Thymus (tissue), 11 donors: ENCODE results near the gene APOL3. TPM values are rescaled to one million over a fixed set of nuclear protein-coding genes. Genes with fewer than 3 reads are reported as not detected.
"Not testable (repeated sequence)": the region's sequence is repeated elsewhere in the genome, so short reads cannot be mapped to it uniquely, and the experiment has no call there.

Experiments
- DNase-seq, 9 donors: peaks; one replicate each; pipeline ENCODE4 v3.0.0-alpha.2; 2013; ENCODE audit warnings: low spot score in 9 of 9, low read depth in 6 of 9, missing footprints in 1 of 9
- H3K27ac ChIP-seq, 2 donors: one replicate each; pipeline ENCODE4 v1.5.1; 2013; ENCODE audit warnings: control low read depth in 1 of 2, low read depth in 1 of 2, low read length in 1 of 2, mild to moderate bottlenecking in 1 of 2, moderate library complexity in 1 of 2
- H3K27me3 ChIP-seq, 2 donors: one replicate each; pipeline ENCODE4 v1.5.1; 2013; ENCODE audit warnings: low read length in 1 of 2; ENCODE audit not compliant: control insufficient read depth in 2 of 2, insufficient read depth in 1 of 2
- H3K36me3 ChIP-seq, 2 donors: one replicate each; pipeline ENCODE4 v1.5.1; 2013; ENCODE audit warnings: low read length in 1 of 2, mild to moderate bottlenecking in 1 of 2, moderate library complexity in 1 of 2; ENCODE audit not compliant: control insufficient read depth in 2 of 2, insufficient read depth in 2 of 2
- H3K4me1 ChIP-seq, 2 donors: one replicate each; pipeline ENCODE4 v1.5.1; 2013; ENCODE audit warnings: low read length in 2 of 2; ENCODE audit not compliant: control insufficient read depth in 2 of 2, insufficient read depth in 2 of 2
- H3K4me3 ChIP-seq, 2 donors: one replicate each; pipeline ENCODE4 v1.5.1; 2013; ENCODE audit warnings: low read length in 2 of 2, control low read depth in 1 of 2, mild to moderate bottlenecking in 1 of 2
- H3K9me3 ChIP-seq, 2 donors: one replicate each; pipeline ENCODE4 v1.5.1; 2013; ENCODE audit warnings: low read length in 1 of 2, mild to moderate bottlenecking in 1 of 2; ENCODE audit not compliant: control insufficient read depth in 2 of 2, insufficient read depth in 1 of 2
- WGBS: extraction: QIAGEN DNeasy Blood & Tissue Kit; methylation state at CpG from one replicate; pipeline ENCODE4 v1.1.7; 2013; 5-methylcytosine and 5-hydroxymethylcytosine counted together
- polyA plus RNA-seq: library from polyadenylated mRNA; stranded (reverse); fragments of 200-250 nt; gene quantifications from one replicate; pipeline ENCODE4 v1.2.3, GENCODE V29; 2013
- total RNA-seq: library from RNA; stranded (reverse); fragments of 120-200 nt; gene quantifications from one replicate; pipeline ENCODE4 v1.2.4, GENCODE V29; 2013
- donor health status: healthy.

Gene APOL3
- total and polyA plus RNA-seq, 2 donors: 35.1 to 42.6 TPM

GRCh38 chr22:36196254-36197064, 35.9 kb upstream of the APOL3 start:
- Histone ChIP-seq H3K36me3 (no peaks in the 10 kb centered on the region), H3K9me3 (no peaks in the 10 kb centered on the region), H3K27me3 (no peaks in the 10 kb centered on the region), H3K4me1 (peaks cover 6 to 16% of the 10 kb centered on the region in 2 donors), H3K27ac (peak overlapping the region in 1 of 2 donors; percentile 41), H3K4me3 (no peak overlapping the region)
- DNase-seq: no peak
- 64% methylated on average over 6 of the region's 6 CpGs for WGBS

- Histone ChIP-seq H3K4me1 (peaks cover 6 to 16% of the 10 kb centered on the region in 2 donors), H3K4me3 (no peak overlapping the region), H3K9me3 (no peaks in the 10 kb centered on the region), H3K36me3 (no peaks in the 10 kb centered on the region), H3K27me3 (no peaks in the 10 kb centered on the region), H3K27ac (no peak overlapping the region)
- peak in 2 of 9 donors; percentile 33 to 41 for DNase-seq
- WGBS: 55% methylated on average over 5 of the region's 5 CpGs
Observed at GRCh38 chr22:36194971-36195370, 34.4 kb upstream of the APOL3 start.

GRCh38 chr22:36194385-36194784, 33.8 kb upstream of the APOL3 start:
- no peaks in the 10 kb centered on the region for H3K27me3 ChIP-seq
- H3K36me3 ChIP-seq: no peaks in the 10 kb centered on the region
- DNase-seq: no peak
- H3K9me3 ChIP-seq: no peaks in the 10 kb centered on the region
- peaks cover 6 to 16% of the 10 kb centered on the region in 2 donors for H3K4me1 ChIP-seq
- no peak overlapping the region for H3K27ac ChIP-seq
- no peak overlapping the region for H3K4me3 ChIP-seq
- 97% methylated on average over 2 of the region's 2 CpGs for WGBS

GRCh38 chr22:36193577-36193976, 33.0 kb upstream of the APOL3 start:
- H3K9me3 ChIP-seq: no peaks in the 10 kb centered on the region
- H3K4me3 ChIP-seq: no peak overlapping the region
- no peak for DNase-seq
- peaks cover 6 to 16% of the 10 kb centered on the region in 2 donors for H3K4me1 ChIP-seq
- WGBS: 64% methylated on average over 3 of the region's 3 CpGs
- no peaks in the 10 kb centered on the region for H3K27me3 ChIP-seq
- no peak overlapping the region for H3K27ac ChIP-seq
- H3K36me3 ChIP-seq: no peaks in the 10 kb centered on the region

GRCh38 chr22:36193171-36193570, 32.6 kb upstream of the APOL3 start:
- Histone ChIP-seq H3K27me3 (no peaks in the 10 kb centered on the region), H3K9me3 (no peaks in the 10 kb centered on the region), H3K27ac (no peak overlapping the region), H3K4me1 (peaks cover 6 to 16% of the 10 kb centered on the region in 2 donors), H3K36me3 (no peaks in the 10 kb centered on the region), H3K4me3 (no peak overlapping the region)
- 91% methylated on average over 3 of the region's 3 CpGs for WGBS
- no peak for DNase-seq

- no peak overlapping the region for H3K4me3 ChIP-seq
- DNase-seq: no peak
- H3K9me3 ChIP-seq: no peaks in the 10 kb centered on the region
- 85% methylated on average over 4 of the region's 4 CpGs for WGBS
- no peaks in the 10 kb centered on the region for H3K27me3 ChIP-seq
- peaks cover 3 to 10% of the 10 kb centered on the region in 2 donors for H3K4me1 ChIP-seq
- no peaks in the 10 kb centered on the region for H3K36me3 ChIP-seq
- H3K27ac ChIP-seq: no peak overlapping the region
Observed at GRCh38 chr22:36192542-36192941, 32.0 kb upstream of the APOL3 start.

- WGBS: 85% methylated on average over 17 of the region's 17 CpGs
- no peaks in the 10 kb centered on the region for H3K36me3 ChIP-seq
- no peak for DNase-seq
- H3K27ac ChIP-seq: no peak overlapping the region
- H3K4me3 ChIP-seq: no peak overlapping the region
- no peaks in the 10 kb centered on the region for H3K9me3 ChIP-seq
- H3K4me1 ChIP-seq: no peaks in the 10 kb centered on the region
- no peaks in the 10 kb centered on the region for H3K27me3 ChIP-seq
Observed at GRCh38 chr22:36191106-36191836, 30.7 kb upstream of the APOL3 start.

GRCh38 chr22:36187862-36188261, 27.3 kb upstream of the APOL3 start:
- H3K27ac ChIP-seq, DNase-seq, H3K4me1 ChIP-seq, H3K36me3 ChIP-seq, H3K4me3 ChIP-seq, H3K27me3 ChIP-seq, H3K9me3 ChIP-seq: not testable (repeated sequence)
- 96% methylated on average over 3 of the region's 6 CpGs for WGBS

GRCh38 chr22:36185828-36186624, 25.5 kb upstream of the APOL3 start:
- 92% methylated on average over 14 of the region's 14 CpGs for WGBS
- no peaks in the 10 kb centered on the region for H3K4me1 ChIP-seq

More at GRCh38 chr22:36185828-36186624, 25.5 kb upstream of the APOL3 start:
- H3K4me3 ChIP-seq: no peak overlapping the region
- no peak for DNase-seq
- H3K9me3 ChIP-seq: no peaks in the 10 kb centered on the region
- H3K27ac ChIP-seq: no peak overlapping the region
- no peaks in the 10 kb centered on the region for H3K36me3 ChIP-seq
- H3K27me3 ChIP-seq: no peaks in the 10 kb centered on the region
